Activated gamma-delta T cell treated with anti-CD3 and anti-CD28 coated beads, Interleukin-2, amount 50 U/mL, for 16 hours (primary cell): ENCODE measurements around the gene OR2T5.
"Not testable (repeated sequence)": the region's sequence is repeated elsewhere in the genome, so short reads cannot be mapped to it uniquely, and the experiment has no call there.

Experiments used
- DNase-seq: peaks from one replicate; pipeline ENCODE4 v3.0.0-alpha.2; 2020; ENCODE audit warnings: low read depth

The OR2T5 gene

DNA sequence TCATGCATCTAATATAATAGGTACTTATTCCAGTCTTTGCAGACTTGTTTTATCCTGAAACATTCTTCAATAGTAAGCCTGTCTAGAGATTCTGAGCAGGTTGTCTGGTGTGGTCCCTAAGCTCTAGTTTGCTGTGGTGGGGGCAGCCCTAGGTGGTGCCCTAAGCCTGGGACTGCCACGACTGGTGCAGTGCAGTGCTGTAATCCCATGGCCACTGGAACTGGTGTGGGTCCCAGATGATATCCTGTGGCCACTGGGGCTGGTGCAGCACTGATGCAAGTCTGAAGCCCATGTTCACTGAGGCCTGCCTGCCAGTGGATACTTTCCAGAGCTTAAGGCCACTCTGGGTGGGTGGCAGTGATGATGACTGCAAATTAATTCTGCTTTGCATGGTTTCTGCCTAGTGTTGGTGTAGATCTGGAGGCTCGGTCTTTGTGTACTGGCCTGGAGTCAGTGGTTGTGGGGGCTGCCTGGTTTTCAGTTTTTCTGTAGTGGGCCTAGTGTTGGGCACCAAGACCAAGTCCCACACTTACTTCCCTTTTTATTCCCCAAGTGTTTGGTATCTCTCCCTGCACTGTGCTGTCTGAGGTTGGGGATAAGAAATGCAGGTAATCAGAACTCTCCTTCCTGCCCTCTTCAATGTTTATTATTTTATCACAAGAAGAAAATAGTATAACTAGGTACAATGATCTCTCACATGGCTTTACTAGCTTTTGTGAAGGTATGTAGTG lies 12.1 kb downstream of the OR2T5 start:
- DNase-seq = not testable (repeated sequence)

DNA sequence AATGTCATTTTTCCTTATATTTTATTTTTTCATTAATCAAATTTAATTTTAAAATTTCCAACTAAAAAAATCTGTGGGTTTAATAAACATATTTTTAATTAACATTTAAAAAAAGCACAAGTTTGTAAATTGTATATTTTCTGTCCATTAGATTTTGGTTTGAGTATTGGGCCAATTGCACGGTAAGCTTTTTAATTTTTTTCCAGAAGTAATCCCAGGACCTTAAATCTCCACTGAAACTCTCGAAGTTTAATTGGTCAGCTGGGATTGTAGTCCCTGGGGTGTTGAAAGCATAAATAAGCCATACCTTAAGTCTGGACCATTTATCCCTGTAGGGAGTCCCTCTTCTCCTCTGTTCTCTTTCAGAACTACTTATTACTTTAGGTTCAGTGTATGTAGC lies 19.4 kb downstream of the OR2T5 start, which contains the start of gene OR2G6:
Gene OR2G6, plus strand, starts transcription at position 301 of the 400 bp plus-strand sequence. CDS start 13,574 bp downstream, outside the sequence.
- DNase-seq = not testable (repeated sequence)

DNA sequence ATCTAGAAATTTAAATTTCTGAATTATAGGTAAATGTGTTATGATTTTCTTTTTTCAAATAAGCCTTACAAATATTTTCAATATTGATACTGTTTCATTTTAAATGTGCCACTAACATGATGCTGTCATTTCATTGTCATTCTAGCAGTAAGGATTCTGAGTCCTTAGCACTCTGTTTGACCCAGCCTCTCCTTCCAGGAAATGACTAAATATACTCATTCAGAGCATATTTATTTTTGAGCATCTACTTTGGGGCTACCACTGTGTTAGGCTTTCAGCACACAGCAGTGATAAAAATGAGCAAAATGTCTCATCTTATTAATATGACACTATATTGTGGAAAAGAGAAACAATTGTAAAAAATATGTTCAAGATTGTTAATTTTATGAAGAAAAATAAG lies 21.8 kb downstream of the OR2T5 start:
- DNase-seq = not testable (repeated sequence)

DNA sequence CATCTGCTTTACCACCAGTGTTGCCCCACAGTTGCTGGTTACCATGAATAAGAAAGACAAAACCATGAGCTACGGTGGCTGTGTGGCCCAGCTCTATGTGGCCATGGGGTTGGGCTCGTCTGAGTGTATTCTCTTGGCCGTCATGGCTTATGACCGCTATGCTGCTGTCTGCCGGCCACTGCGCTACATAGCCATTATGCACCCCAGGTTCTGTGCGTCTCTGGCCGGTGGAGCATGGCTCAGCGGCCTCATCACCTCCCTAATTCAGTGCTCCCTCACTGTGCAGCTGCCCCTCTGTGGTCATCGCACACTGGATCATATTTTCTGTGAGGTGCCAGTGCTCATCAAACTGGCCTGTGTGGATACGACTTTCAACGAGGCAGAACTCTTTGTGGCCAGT lies 33.5 kb downstream of the OR2T5 start:
- DNase-seq = no peak

DNA sequence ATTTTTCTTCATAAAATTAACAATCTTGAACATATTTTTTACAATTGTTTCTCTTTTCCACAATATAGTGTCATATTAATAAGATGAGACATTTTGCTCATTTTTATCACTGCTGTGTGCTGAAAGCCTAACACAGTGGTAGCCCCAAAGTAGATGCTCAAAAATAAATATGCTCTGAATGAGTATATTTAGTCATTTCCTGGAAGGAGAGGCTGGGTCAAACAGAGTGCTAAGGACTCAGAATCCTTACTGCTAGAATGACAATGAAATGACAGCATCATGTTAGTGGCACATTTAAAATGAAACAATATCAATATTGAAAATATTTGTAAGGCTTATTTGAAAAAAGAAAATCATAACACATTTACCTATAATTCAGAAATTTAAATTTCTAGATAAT lies 49.1 kb downstream of the OR2T5 start:
- DNase-seq = not testable (repeated sequence)
